ENCODE results near the gene B3GNT3.

- no peak for TF ChIP-seq CTCF (IDR thresholded peaks at IDR 0.05; ENCODE audit: borderline replicate concordance, extremely low read depth, low read length, poor library complexity, severe bottlenecking)
- TF ChIP-seq EZH2 (IDR thresholded peaks at IDR 0.05; ENCODE audit: borderline replicate concordance, low read depth, low read length, severe bottlenecking): no peak
These were observed 27.4 kb upstream of the B3GNT3 start for GRCh38 chr19:17767559-17767958.
